T-helper 17 cell (primary cell): Measurements from ENCODE around the gene CLMN. TPM values are rescaled to one million over a fixed set of nuclear protein-coding genes. Genes with fewer than 3 reads are reported as not detected.

Source experiments
- ATAC-seq: fragments of 150-1000 bp; cut with Tn5 transposase; 2 replicates; pipeline ENCODE4 v1.10.0; 2021; ENCODE audit warnings: mild to moderate bottlenecking, moderate library complexity
- DNase-seq, 3 donors: peaks; one replicate each; pipeline versions ENCODE4 v3.0.0 to v3.0.0-alpha.2; 2020 to 2021
- H3K9me3 ChIP-seq: one replicate; pipeline ENCODE4 v1.7.0; 2013; ENCODE audit warnings: low read length, mild to moderate bottlenecking; ENCODE audit not compliant: control insufficient read depth, poor library complexity, severe bottlenecking
- H3K27ac Mint-ChIP-seq: one replicate; pipeline ENCODE4 v1.8.0; 2022; ENCODE audit warnings: mild to moderate bottlenecking, moderate library complexity, mixed read lengths
- H3K27me3 Mint-ChIP-seq: one replicate; pipeline ENCODE4 v1.8.0; 2022; ENCODE audit warnings: mixed read lengths
- H3K36me3 Mint-ChIP-seq: one replicate; pipeline ENCODE4 v1.8.0; 2022; ENCODE audit warnings: low read depth, mixed read lengths
- H3K4me1 Mint-ChIP-seq: one replicate; pipeline ENCODE4 v1.8.0; 2022; ENCODE audit warnings: mild to moderate bottlenecking, mixed read lengths
- H3K4me3 Mint-ChIP-seq: one replicate; pipeline ENCODE4 v1.8.0; 2022; ENCODE audit warnings: mild to moderate bottlenecking, moderate library complexity, mixed read lengths
- total RNA-seq, 4 donors: library from RNA in 2 of 4; stranded (reverse) in 2 of 4; gene quantifications; one replicate each; pipeline ENCODE4 v1.2.3 and lab custom pipeline; 2022 to 2026

Gene CLMN
- total RNA-seq, 2 donors from 2014 or later = 0.26 to 1.3 TPM

- H3K27ac Mint-ChIP-seq = no peak overlapping the region
- no peak overlapping the region for H3K4me3 Mint-ChIP-seq
- H3K4me1 Mint-ChIP-seq = no peaks in the 10 kb centered on the region
- no peak for DNase-seq
- ATAC-seq = no peak
- H3K36me3 Mint-ChIP-seq = peaks cover 2% of the 10 kb centered on the region
- H3K27me3 Mint-ChIP-seq = peaks cover 7% of the 10 kb centered on the region
- H3K9me3 ChIP-seq = no peaks in the 10 kb centered on the region
Observed at GRCh38 chr14:95174184-95174792, 145.4 kb downstream of the CLMN start.

- H3K36me3 Mint-ChIP-seq = no peaks in the 10 kb centered on the region
- no peaks in the 10 kb centered on the region for H3K9me3 ChIP-seq
- H3K27ac Mint-ChIP-seq = no peak overlapping the region
- DNase-seq (no peak), ATAC-seq (no peak)
- H3K4me3 Mint-ChIP-seq = no peak overlapping the region
- peaks cover under 1% of the 10 kb centered on the region for H3K27me3 Mint-ChIP-seq
- H3K4me1 Mint-ChIP-seq = no peaks in the 10 kb centered on the region
Observed at GRCh38 chr14:95173518-95173917, 146.2 kb downstream of the CLMN start.

- H3K9me3 ChIP-seq = no peaks in the 10 kb centered on the region
- Mint-ChIP-seq H3K36me3 (no peaks in the 10 kb centered on the region), H3K27ac (no peak overlapping the region), H3K4me3 (no peak overlapping the region), H3K4me1 (peaks cover 2% of the 10 kb centered on the region), H3K27me3 (no peaks in the 10 kb centered on the region)
- ATAC-seq (no peak), DNase-seq (no peak)
Observed at GRCh38 chr14:95167177-95167576, 152.5 kb downstream of the CLMN start.

DNA sequence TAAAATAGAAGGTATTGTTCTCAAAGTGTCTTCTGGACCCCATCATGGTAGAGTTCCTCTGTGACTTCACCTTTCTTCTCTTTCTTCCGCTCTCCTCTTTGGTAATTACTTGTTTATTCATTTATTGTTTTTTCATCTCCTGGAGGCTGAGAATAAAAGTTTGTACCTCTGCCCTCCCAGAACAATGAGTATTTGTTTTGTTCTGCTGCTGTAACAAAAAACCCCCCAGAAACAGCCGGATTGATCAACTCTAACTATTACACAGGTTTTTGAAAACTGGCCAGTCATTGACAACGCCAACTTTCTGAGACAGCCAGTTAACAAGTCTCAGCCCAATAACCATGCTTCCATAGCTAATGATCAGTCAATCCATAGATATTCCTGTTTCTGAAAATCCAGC is 154.2 kb downstream of the CLMN start:
- no peak overlapping the region for H3K27ac Mint-ChIP-seq

DNA sequence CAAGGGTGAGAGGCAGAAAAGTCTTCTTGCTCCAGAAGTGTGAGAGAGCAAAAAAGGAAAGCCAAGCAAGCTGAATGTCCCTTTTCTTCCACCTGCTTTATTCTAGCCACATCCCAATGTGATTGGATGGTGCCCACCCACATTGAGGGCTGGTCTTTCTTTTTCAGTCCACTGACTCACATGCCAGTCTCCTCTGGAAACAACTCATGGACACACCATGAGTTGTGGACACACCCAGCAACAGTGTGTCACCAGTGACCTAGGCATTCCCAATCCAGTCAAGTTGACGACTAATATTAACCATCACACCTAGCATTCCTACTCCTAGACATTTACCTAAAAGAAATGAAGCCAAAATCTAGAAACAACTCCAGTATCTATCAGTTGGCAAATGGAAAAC is 155.2 kb downstream of the CLMN start:
- no peaks in the 10 kb centered on the region for H3K9me3 ChIP-seq
- no peak overlapping the region for H3K27ac Mint-ChIP-seq
- H3K4me1 Mint-ChIP-seq = peaks cover 4% of the 10 kb centered on the region
- H3K36me3 Mint-ChIP-seq = no peaks in the 10 kb centered on the region
- H3K27me3 Mint-ChIP-seq = no peaks in the 10 kb centered on the region
- DNase-seq (no peak), ATAC-seq (no peak)
- no peak overlapping the region for H3K4me3 Mint-ChIP-seq

More for the DNA sequence above, 154.2 kb downstream of the CLMN start:
- Mint-ChIP-seq H3K4me1 (peaks cover 4% of the 10 kb centered on the region), H3K4me3 (no peak overlapping the region), H3K36me3 (no peaks in the 10 kb centered on the region), H3K27me3 (no peaks in the 10 kb centered on the region)
- H3K9me3 ChIP-seq = no peaks in the 10 kb centered on the region
- DNase-seq = no peak
- ATAC-seq = no peak

DNA sequence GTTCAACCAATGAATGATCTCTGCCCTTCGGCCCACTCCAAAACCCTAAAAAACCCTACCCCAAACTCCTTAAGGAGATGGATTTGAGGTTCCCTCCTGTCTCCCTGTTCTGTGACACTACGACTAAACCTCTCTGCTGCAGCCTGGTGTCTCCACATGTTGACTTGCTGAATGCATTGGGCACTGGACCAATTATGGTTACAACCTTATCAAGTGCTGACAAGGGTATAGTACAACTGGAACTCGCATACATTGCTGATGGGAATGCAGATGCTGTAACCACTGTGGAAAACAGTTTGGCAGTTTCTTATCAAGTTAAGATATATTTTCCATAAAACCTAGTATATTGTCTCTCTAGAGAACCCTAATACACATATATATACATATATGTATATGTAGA is 156.0 kb downstream of the CLMN start:
- DNase-seq (no peak), ATAC-seq (no peak)
- Mint-ChIP-seq H3K27me3 (no peaks in the 10 kb centered on the region), H3K4me3 (no peak overlapping the region), H3K27ac (no peak overlapping the region), H3K4me1 (peaks cover 4% of the 10 kb centered on the region), H3K36me3 (no peaks in the 10 kb centered on the region)
- no peaks in the 10 kb centered on the region for H3K9me3 ChIP-seq

DNA sequence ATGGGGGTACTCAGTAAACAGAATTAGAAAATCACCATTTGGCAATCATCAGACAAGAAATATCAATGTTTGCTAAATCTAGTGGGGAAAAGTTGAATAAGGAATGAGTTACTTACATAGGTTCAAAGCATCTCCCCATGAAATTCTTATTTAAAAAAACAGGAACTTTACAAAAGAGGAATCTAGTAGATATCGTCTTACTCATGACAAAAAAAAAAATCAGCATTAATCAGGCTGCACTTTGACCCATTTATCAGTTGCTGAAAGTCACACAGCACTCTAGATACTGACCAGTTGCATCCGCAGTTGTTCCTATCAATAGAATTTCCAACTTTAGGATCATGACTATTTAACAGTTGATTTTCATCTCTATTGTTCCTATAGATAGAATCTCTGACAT is 156.6 kb downstream of the CLMN start:
- no peak overlapping the region for H3K27ac Mint-ChIP-seq

DNA sequence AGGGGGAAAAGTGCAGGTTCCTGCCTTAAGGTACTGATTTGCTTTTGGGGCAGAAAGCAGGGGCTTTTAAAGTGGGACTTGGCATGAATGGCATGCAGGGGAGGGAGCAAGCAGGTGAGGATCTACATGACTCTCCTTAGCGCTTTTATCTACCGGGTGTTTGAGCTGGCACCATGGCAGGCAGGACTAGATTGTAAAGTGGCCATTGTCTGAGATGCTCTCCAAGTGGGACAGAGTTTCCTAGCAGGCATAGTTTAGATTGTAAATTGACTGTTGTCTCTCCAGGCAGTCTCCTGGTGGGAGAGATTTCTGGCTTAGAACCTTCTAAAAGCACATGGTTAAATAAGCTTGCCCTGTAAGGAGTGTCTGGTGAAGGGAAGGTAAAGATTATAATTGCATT is 157.1 kb downstream of the CLMN start:
- Mint-ChIP-seq H3K27me3 (no peaks in the 10 kb centered on the region), H3K36me3 (no peaks in the 10 kb centered on the region), H3K4me1 (peaks cover 9% of the 10 kb centered on the region), H3K27ac (no peak overlapping the region), H3K4me3 (no peak overlapping the region)
- DNase-seq (no peak), ATAC-seq (no peak)
- no peaks in the 10 kb centered on the region for H3K9me3 ChIP-seq

More for the DNA sequence above, 156.6 kb downstream of the CLMN start:
- H3K36me3 Mint-ChIP-seq = no peaks in the 10 kb centered on the region
- no peaks in the 10 kb centered on the region for H3K27me3 Mint-ChIP-seq
- H3K4me3 Mint-ChIP-seq = no peak overlapping the region
- DNase-seq (no peak), ATAC-seq (no peak)
- H3K9me3 ChIP-seq = no peaks in the 10 kb centered on the region
- H3K4me1 Mint-ChIP-seq = peaks cover 5% of the 10 kb centered on the region

- peak; percentile 84 for ATAC-seq
- no peaks in the 10 kb centered on the region for H3K27me3 Mint-ChIP-seq
- peak; percentile 87 to 95 (median 87) for DNase-seq
- H3K9me3 ChIP-seq = no peaks in the 10 kb centered on the region
- peaks cover 33% of the 10 kb centered on the region for H3K4me1 Mint-ChIP-seq
- H3K27ac Mint-ChIP-seq = peak within 1 kb of the TSS; percentile 98
- H3K36me3 Mint-ChIP-seq = no peaks in the 10 kb centered on the region
- H3K4me3 Mint-ChIP-seq = peak within 1 kb of the TSS; percentile 94
Observed at GRCh38 chr14:95157327-95158189, 162.2 kb downstream of the CLMN start, which contains the start of gene DICER1. Gene DICER1, minus strand, starts transcription at chr14:95157529. Its CDS starts 24,071 bp downstream, at chr14:95133458.

DNA sequence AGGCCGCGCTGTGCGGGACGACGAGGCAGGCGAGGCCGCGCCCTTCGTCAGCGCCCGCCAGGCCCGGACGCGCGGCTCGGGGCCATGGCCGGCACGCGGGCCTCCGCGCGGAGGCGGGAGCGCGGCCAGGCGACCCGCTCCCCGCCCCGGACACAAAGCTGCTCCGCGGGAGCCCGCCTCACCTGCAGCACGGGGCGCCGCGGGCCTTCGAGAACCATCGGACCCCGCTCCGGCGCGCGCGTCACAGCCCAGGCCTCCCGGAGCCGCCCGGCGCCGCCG is 162.7 kb downstream of the CLMN start:
- Mint-ChIP-seq H3K27me3 (no peaks in the 10 kb centered on the region), H3K27ac (no peak overlapping the region), H3K4me1 (peaks cover 35% of the 10 kb centered on the region), H3K36me3 (no peaks in the 10 kb centered on the region), H3K4me3 (peak overlapping the region; percentile 94)
- no peaks in the 10 kb centered on the region for H3K9me3 ChIP-seq
- DNase-seq (peak in 1 of 3 donors; percentile 21), ATAC-seq (peak; percentile 42)

GRCh38 chr14:95156161-95157047 is 163.3 kb downstream of the CLMN start:
- ATAC-seq (peak; percentile 27), DNase-seq (peak in 2 of 3 donors; percentile 15 to 29)
- H3K27me3 Mint-ChIP-seq = no peaks in the 10 kb centered on the region
- peaks cover 41% of the 10 kb centered on the region for H3K4me1 Mint-ChIP-seq
- H3K9me3 ChIP-seq = no peaks in the 10 kb centered on the region
- H3K36me3 Mint-ChIP-seq = no peaks in the 10 kb centered on the region
- peak overlapping the region; percentile 80 for H3K27ac Mint-ChIP-seq
- H3K4me3 Mint-ChIP-seq = peak overlapping the region; percentile 85

- peaks cover 45% of the 10 kb centered on the region for H3K4me1 Mint-ChIP-seq
- H3K27me3 Mint-ChIP-seq = no peaks in the 10 kb centered on the region
- ATAC-seq (no peak), DNase-seq (no peak)
- H3K4me3 Mint-ChIP-seq = peak overlapping the region; percentile 83
- H3K27ac Mint-ChIP-seq = no peak overlapping the region
- no peaks in the 10 kb centered on the region for H3K9me3 ChIP-seq
- no peaks in the 10 kb centered on the region for H3K36me3 Mint-ChIP-seq
Observed at GRCh38 chr14:95155045-95155444, 164.7 kb downstream of the CLMN start.

- Mint-ChIP-seq H3K27ac (peak overlapping the region; percentile 4), H3K4me1 (peaks cover 54% of the 10 kb centered on the region), H3K36me3 (no peaks in the 10 kb centered on the region), H3K27me3 (no peaks in the 10 kb centered on the region), H3K4me3 (peak overlapping the region; percentile 3)
- H3K9me3 ChIP-seq = no peaks in the 10 kb centered on the region
- no peak for ATAC-seq
- no peak for DNase-seq
Observed at GRCh38 chr14:95153866-95154265, 165.8 kb downstream of the CLMN start.
